K562 (cell line): ENCODE measurements around the gene HTT-AS. TPM values are rescaled to one million over a fixed set of nuclear protein-coding genes. Genes with fewer than 3 reads are reported as not detected.

Experiments used
- BHLHE40 ChIP-seq: IDR thresholded peaks from 2 replicates; pipeline ENCODE4 v1.6.1; 2011; ENCODE audit warnings: low read length, improper control_type of control experiment
- DNMT1 ChIP-seq: fragments of 450-650 bp; IDR thresholded peaks from 2 replicates; pipeline ENCODE4 v1.6.1; 2016; ENCODE audit warnings: antibody characterized with exemption, mild to moderate bottlenecking
- E2F4 ChIP-seq: sonication (generic); formaldehyde crosslinking; IDR thresholded peaks from 2 replicates; pipeline ENCODE4 v1.8.0; 2022; ENCODE audit warnings: mild to moderate bottlenecking, low read depth, missing genetic modification reagents
- ELF1 ChIP-seq: fragments of 200-800 bp; sonication (Bioruptor generic); IDR thresholded peaks from 2 replicates; pipeline ENCODE4 v1.6.1; 2016; ENCODE audit warnings: missing genetic modification characterization, missing compliant biosample characterization
- MAZ ChIP-seq, 2 experiments: fragments of 450-650 bp in 1 of 2; sonication (generic) in 1 of 2; formaldehyde crosslinking; IDR thresholded peaks in 1 of 2; conservative IDR thresholded peaks in 1 of 2; 2 replicates each; pipeline versions ENCODE4 v1.4.0 to v1.5.0; 2020; ENCODE audit warnings: mild to moderate bottlenecking in 1 of 2, missing genetic modification reagents in 1 of 2
- MNT ChIP-seq, 2 experiments: fragments of 450-650 bp; conservative IDR thresholded peaks; 2 replicates each; pipeline ENCODE4 v1.6.1; 2017; ENCODE audit warnings: mild to moderate bottlenecking in 2 of 2, moderate library complexity in 2 of 2
- PHTF2 ChIP-seq: fragments of 250-450 bp; sonication (Bioruptor Pico); IDR thresholded peaks from 2 replicates; pipeline ENCODE4 v1.5.0; 2021; ENCODE audit warnings: mild to moderate bottlenecking
- SIN3B ChIP-seq: fragments of 450-650 bp; IDR thresholded peaks from 2 replicates; pipeline ENCODE4 v1.6.1; 2017; ENCODE audit warnings: low read depth, mild to moderate bottlenecking, moderate library complexity
- TCF15 ChIP-seq: fragments of 250-450 bp; sonication (Bioruptor Pico); IDR thresholded peaks from 2 replicates; pipeline ENCODE4 v1.8.0; 2022; ENCODE audit warnings: moderate library complexity, mild to moderate bottlenecking, inconsistent platforms
- ZBTB2 ChIP-seq: fragments of 450-650 bp; IDR thresholded peaks from 2 replicates; pipeline ENCODE4 v1.6.1; 2016; ENCODE audit warnings: antibody characterized with exemption
- ZNF282 ChIP-seq: sonication (generic); formaldehyde crosslinking; IDR thresholded peaks from 2 replicates; pipeline ENCODE4 v1.8.1; 2023; ENCODE audit warnings: missing genetic modification reagents
- ZNF668 ChIP-seq: fragments of 250-450 bp; sonication (Bioruptor Pico); IDR thresholded peaks from 2 replicates; pipeline ENCODE4 v1.8.0; 2022; ENCODE audit warnings: mild to moderate bottlenecking, inconsistent platforms
- polyA plus RNA-seq, 8 experiments: library from polyadenylated mRNA; depleted of rRNA in 4 of 8; stranded (reverse) in 5 of 8; unstranded in 3 of 8; fragments of >200 nt; fragmentation: Nextera tagmentation in 2 of 8; fragmentation: Illumina TruSeq in 1 of 8; extraction: Ambion mirVana in 2 of 8; extraction: Trizol in 1 of 8; gene quantifications; 2 replicates each; pipeline versions ENCODE4 v1.2.1 to v1.2.3, GENCODE V29; 2011 to 2014; ENCODE audit warnings: inconsistent platforms in 1 of 8, missing spikeins in 1 of 8
- total RNA-seq, 7 experiments: library from RNA; depleted of rRNA in 6 of 7; stranded (reverse); fragments of >200 nt in 6 of 7; fragmentation: Illumina TruSeq in 2 of 7; extraction: Trizol in 2 of 7; gene quantifications; 2 replicates each; pipeline versions ENCODE4 v1.2.1 to v1.2.3, GENCODE V29; 2011 to 2021; ENCODE audit warnings: low replicate concordance in 1 of 7

Gene HTT-AS
- total and polyA plus RNA-seq, 9 of the 15 experiments (the other 6 are each of a cell fraction or from before 2014, with no cell fraction given): not detected

GRCh38 chr4:3074078-3074845 lies at the start of gene HTT-AS, which contains the start of gene HTT (continued):
- TF ChIP-seq BHLHE40 (0 out of 2 replicates have a peak, but pooled peaks have one; percentile 2), ZNF668 (CRISPR knock-in tag) (no peak), E2F4 (0 out of 2 replicates have a peak, but pooled peaks have one; percentile 35), MNT (conservative IDR thresholded peaks at IDR 0.05) (peak; percentile 68 to 80), DNMT1 (no peak), ELF1 (tag) (no peak), PHTF2 (CRISPR knock-in tag) (no peak), SIN3B (peak; percentile 90), ZNF282 (CRISPR knock-in tag) (no peak), TCF15 (CRISPR knock-in tag) (no peak), ZBTB2 (peak; percentile 40; the same call in 1 of the 2 replicates), MAZ (CRISPR knock-in tag; conservative IDR thresholded peaks at IDR 0.05 in 1 of 2, IDR thresholded peaks at IDR 0.05 in 1 of 2) (peak in 1 of 2 experiments; percentile 93; a peak in 2 of 4 replicates)
